Mesenchymal stem cell (in vitro differentiated cells and primary cell): Measurements from ENCODE around the gene TCAF1. TPM values are rescaled to one million over a fixed set of nuclear protein-coding genes. Genes with fewer than 3 reads are reported as not detected.
A peak's percentile ranks its signal among the peaks of the same experiment; 100 is the strongest.

Source experiments
- DNase-seq: peaks from one replicate; pipeline ENCODE4 v3.0.0-alpha.2; 2013
- H2AFZ ChIP-seq: one replicate; pipeline ENCODE4 v1.6.1; 2013; ENCODE audit warnings: low read depth, mild to moderate bottlenecking, control low read depth, inconsistent platforms, low read length, moderate library complexity
- H2AK5ac ChIP-seq: 2 replicates; pipeline ENCODE4 v1.6.1; 2013; ENCODE audit warnings: low read length, moderate library complexity, mild to moderate bottlenecking, inconsistent platforms; ENCODE audit not compliant: severe bottlenecking
- H2BK120ac ChIP-seq: one replicate; pipeline ENCODE4 v1.6.1; 2013; ENCODE audit warnings: low read depth, mild to moderate bottlenecking, inconsistent platforms, low read length, moderate library complexity
- H2BK12ac ChIP-seq, 2 experiments: one replicate each; pipeline ENCODE4 v1.6.1; 2013; ENCODE audit warnings: inconsistent platforms in 2 of 2, low read length in 2 of 2, mild to moderate bottlenecking in 2 of 2, moderate library complexity in 2 of 2, control low read depth in 1 of 2
- H2BK15ac ChIP-seq: one replicate; pipeline ENCODE4 v1.6.1; 2013; ENCODE audit warnings: mild to moderate bottlenecking, low read depth, inconsistent platforms; ENCODE audit not compliant: poor library complexity, severe bottlenecking
- H2BK5ac ChIP-seq: 2 replicates; pipeline ENCODE4 v1.6.1; 2013; ENCODE audit warnings: low read depth, mild to moderate bottlenecking, low read length, control low read depth, inconsistent platforms; ENCODE audit not compliant: poor library complexity, severe bottlenecking
- H3K14ac ChIP-seq, 2 experiments: one replicate each; pipeline ENCODE4 v1.6.1; 2013; ENCODE audit warnings: inconsistent platforms in 2 of 2, low read length in 2 of 2, control low read depth in 1 of 2, mild to moderate bottlenecking in 1 of 2, moderate library complexity in 1 of 2
- H3K18ac ChIP-seq, 2 experiments: one replicate each; pipeline ENCODE4 v1.6.1; 2013; ENCODE audit warnings: inconsistent platforms in 2 of 2, low read length in 2 of 2, control low read depth in 1 of 2, low read depth in 1 of 2, mild to moderate bottlenecking in 1 of 2
- H3K23ac ChIP-seq, 2 experiments: one replicate each; pipeline ENCODE4 v1.6.1; 2013; ENCODE audit warnings: inconsistent platforms in 2 of 2, low read length in 2 of 2, mild to moderate bottlenecking in 2 of 2, moderate library complexity in 2 of 2, control low read depth in 1 of 2
- H3K27ac ChIP-seq: 2 replicates; pipeline ENCODE4 v1.5.1; 2013; ENCODE audit warnings: mild to moderate bottlenecking, moderate library complexity, low read length, control low read depth, inconsistent platforms; ENCODE audit not compliant: poor library complexity, severe bottlenecking
- H3K27me3 ChIP-seq, 2 experiments: 2 replicates each; pipeline versions ENCODE4 v1.6.1 to v1.7.0; 2013; ENCODE audit warnings: low read length in 2 of 2, mild to moderate bottlenecking in 2 of 2, moderate library complexity in 2 of 2, control low read depth in 1 of 2, inconsistent platforms in 1 of 2; ENCODE audit not compliant: control insufficient read depth in 1 of 2, insufficient read depth in 1 of 2
- H3K36me3 ChIP-seq, 2 experiments: 2 replicates each; pipeline versions ENCODE4 v1.6.1 to v1.7.0; 2013; ENCODE audit warnings: low read length in 2 of 2, control low read depth in 1 of 2, inconsistent platforms in 1 of 2, low read depth in 1 of 2, mild to moderate bottlenecking in 1 of 2; ENCODE audit not compliant: insufficient read depth in 2 of 2, control insufficient read depth in 1 of 2
- H3K4ac ChIP-seq, 2 experiments: one replicate each; pipeline ENCODE4 v1.6.1; 2013; ENCODE audit warnings: inconsistent platforms in 2 of 2, low read length in 2 of 2, mild to moderate bottlenecking in 2 of 2, moderate library complexity in 2 of 2, control low read depth in 1 of 2, low read depth in 1 of 2
- H3K4me1 ChIP-seq: 2 replicates; pipeline ENCODE4 v1.6.1; 2013; ENCODE audit warnings: low read depth, low read length, control low read depth; ENCODE audit not compliant: control insufficient read depth, insufficient read depth
- H3K4me2 ChIP-seq: 2 replicates; pipeline ENCODE4 v1.6.1; 2013; ENCODE audit warnings: low read length, mild to moderate bottlenecking, inconsistent platforms; ENCODE audit not compliant: poor library complexity, severe bottlenecking
- H3K4me3 ChIP-seq, 2 experiments: 2 replicates each; pipeline versions ENCODE4 v1.5.1 to v1.7.0; 2013; ENCODE audit warnings: low read length in 2 of 2, mild to moderate bottlenecking in 2 of 2, control low read depth in 1 of 2, low read depth in 1 of 2; ENCODE audit not compliant: insufficient read depth in 1 of 2
- H3K79me1 ChIP-seq: replicated peaks from 2 replicates; pipeline ENCODE4 v1.6.1; 2013; ENCODE audit warnings: mild to moderate bottlenecking, control low read depth, low read length, inconsistent platforms; ENCODE audit not compliant: poor library complexity, severe bottlenecking
- H3K9ac ChIP-seq: 2 replicates; pipeline ENCODE4 v1.7.0; 2013; ENCODE audit warnings: mild to moderate bottlenecking, low read length, moderate library complexity
- H3K9me3 ChIP-seq: 2 replicates; pipeline ENCODE4 v1.7.0; 2013; ENCODE audit warnings: mild to moderate bottlenecking, low read length; ENCODE audit not compliant: control insufficient read depth
- H4K8ac ChIP-seq: one replicate; pipeline ENCODE4 v1.6.1; 2013; ENCODE audit warnings: inconsistent platforms, mild to moderate bottlenecking, low read length, moderate library complexity
- H4K91ac ChIP-seq: one replicate; pipeline ENCODE4 v1.6.1; 2013; ENCODE audit warnings: mild to moderate bottlenecking, low read length, inconsistent platforms
- WGBS: methylation state at CpG from one replicate; pipeline ENCODE4 v1.1.7; 2013; ENCODE audit warnings: mixed read lengths; 5-methylcytosine and 5-hydroxymethylcytosine counted together
- polyA plus RNA-seq, 2 experiments: library from polyadenylated mRNA; stranded (reverse); fragments of 200-250 nt; gene quantifications; one replicate each; pipeline ENCODE4 v1.2.3, GENCODE V29; 2013

The TCAF1 gene, protein sequence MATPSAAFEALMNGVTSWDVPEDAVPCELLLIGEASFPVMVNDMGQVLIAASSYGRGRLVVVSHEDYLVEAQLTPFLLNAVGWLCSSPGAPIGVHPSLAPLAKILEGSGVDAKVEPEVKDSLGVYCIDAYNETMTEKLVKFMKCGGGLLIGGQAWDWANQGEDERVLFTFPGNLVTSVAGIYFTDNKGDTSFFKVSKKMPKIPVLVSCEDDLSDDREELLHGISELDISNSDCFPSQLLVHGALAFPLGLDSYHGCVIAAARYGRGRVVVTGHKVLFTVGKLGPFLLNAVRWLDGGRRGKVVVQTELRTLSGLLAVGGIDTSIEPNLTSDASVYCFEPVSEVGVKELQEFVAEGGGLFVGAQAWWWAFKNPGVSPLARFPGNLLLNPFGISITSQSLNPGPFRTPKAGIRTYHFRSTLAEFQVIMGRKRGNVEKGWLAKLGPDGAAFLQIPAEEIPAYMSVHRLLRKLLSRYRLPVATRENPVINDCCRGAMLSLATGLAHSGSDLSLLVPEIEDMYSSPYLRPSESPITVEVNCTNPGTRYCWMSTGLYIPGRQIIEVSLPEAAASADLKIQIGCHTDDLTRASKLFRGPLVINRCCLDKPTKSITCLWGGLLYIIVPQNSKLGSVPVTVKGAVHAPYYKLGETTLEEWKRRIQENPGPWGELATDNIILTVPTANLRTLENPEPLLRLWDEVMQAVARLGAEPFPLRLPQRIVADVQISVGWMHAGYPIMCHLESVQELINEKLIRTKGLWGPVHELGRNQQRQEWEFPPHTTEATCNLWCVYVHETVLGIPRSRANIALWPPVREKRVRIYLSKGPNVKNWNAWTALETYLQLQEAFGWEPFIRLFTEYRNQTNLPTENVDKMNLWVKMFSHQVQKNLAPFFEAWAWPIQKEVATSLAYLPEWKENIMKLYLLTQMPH
- polyA plus RNA-seq (2013, experiment 1 of 2): 39.5 TPM
- polyA plus RNA-seq (2013, experiment 2 of 2): 38.6 TPM

DNA sequence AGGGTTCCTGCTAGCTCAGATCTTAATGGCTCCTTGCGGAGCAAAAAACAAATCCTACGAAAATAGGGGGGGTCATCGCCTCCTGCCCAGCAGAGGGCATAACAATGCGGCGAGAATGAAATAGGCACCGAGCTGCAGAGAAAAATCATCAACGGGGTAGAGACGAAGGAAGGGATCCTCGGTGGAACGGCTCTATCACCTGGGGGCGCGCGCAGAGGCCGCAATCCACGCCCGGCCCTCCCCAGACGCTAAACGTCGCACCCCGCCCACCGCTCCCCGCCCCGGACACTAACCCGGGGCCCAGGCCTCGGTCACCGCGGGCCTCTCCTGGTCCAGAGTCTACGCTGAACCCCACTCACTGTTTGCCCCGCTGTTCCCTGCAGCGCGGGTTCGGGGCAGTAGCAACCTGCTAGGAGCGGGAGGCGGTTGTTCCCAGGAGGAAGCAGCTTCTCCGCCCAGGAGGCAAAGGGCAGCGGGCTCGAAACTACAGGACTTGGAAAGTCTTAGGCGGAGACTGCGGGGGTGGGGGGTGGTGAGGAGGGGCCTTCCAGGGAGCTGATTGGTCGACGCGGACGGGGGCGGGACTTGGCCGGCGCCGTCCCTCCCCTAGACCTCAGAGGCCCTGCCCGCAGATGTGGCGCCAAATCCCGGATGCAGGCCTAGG lies at the start of gene TCAF1:
TCAF1 (minus strand) TSS at position 509 of the 664 bp plus-strand sequence. CDS start 25,568 bp downstream, outside the sequence.
- H3K9ac ChIP-seq: peak within 1 kb of the TSS; percentile 94
- H3K4ac ChIP-seq: peak within 1 kb of the TSS; percentile 35 to 83
- no peaks in the 10 kb centered on the region for H3K9me3 ChIP-seq
- peak within 1 kb of the TSS; percentile 38 for H2BK120ac ChIP-seq
- DNase-seq: peak; percentile 95
- H2BK15ac ChIP-seq: peak within 1 kb of the TSS; percentile 86
- H3K4me2 ChIP-seq: peak within 1 kb of the TSS; percentile 88
- H3K4me3 ChIP-seq: peak within 1 kb of the TSS; percentile 85 to 96
- under 1% methylated on average over 43 of the region's 50 CpGs for WGBS
- H4K91ac ChIP-seq: peak within 1 kb of the TSS; percentile 97
- H2BK5ac ChIP-seq: peak within 1 kb of the TSS; percentile 87
- peak within 1 kb of the TSS; percentile 99 for H3K27ac ChIP-seq
- no peak within 1 kb of the TSS for H2AK5ac ChIP-seq
- no peaks in the 10 kb centered on the region for H3K36me3 ChIP-seq
- peak within 1 kb of the TSS; percentile 98 for H4K8ac ChIP-seq
- H3K18ac ChIP-seq: peak within 1 kb of the TSS; percentile 88 to 92
- no peaks in the 10 kb centered on the region for H3K27me3 ChIP-seq
- H3K79me1 ChIP-seq: no peaks in the 10 kb centered on the region
- H3K23ac ChIP-seq: peak within 1 kb of the TSS in 1 of 2 experiments; percentile 89
- H2BK12ac ChIP-seq: peak within 1 kb of the TSS in 1 of 2 experiments; percentile 72
- H2AFZ ChIP-seq: peak within 1 kb of the TSS; percentile 49
- H3K14ac ChIP-seq: peak within 1 kb of the TSS; percentile 43 to 72
- peaks cover 5% of the 10 kb centered on the region for H3K4me1 ChIP-seq

DNA sequence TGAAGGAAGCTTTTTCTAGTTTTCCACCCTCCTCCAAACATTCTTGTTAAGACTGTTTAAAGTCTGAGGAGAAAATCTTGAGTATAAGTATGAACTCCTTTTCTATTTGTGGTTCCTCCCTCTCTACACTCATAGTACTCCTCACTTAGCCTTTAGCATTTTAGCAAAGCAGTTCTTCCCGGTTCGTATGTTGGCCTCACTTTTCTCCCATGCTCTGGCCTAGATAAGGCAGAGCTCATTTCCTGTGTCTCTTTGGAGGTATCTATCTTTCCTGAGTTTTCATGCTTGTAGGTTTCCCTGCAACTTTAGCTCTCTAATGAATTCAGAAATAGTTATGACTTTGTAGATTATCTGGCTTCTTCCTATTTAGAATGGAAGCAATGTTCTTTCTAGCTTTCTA lies 46.8 kb upstream of the TCAF1 start:
- H3K27me3 ChIP-seq: no peaks in the 10 kb centered on the region
- no peak overlapping the region for H3K27ac ChIP-seq
- H2BK120ac ChIP-seq: no peak overlapping the region
- H2AFZ ChIP-seq: no peak overlapping the region
- WGBS: 73% methylated on average over 2 of the region's 2 CpGs
- no peak overlapping the region for H2AK5ac ChIP-seq
- H4K91ac ChIP-seq: no peak overlapping the region
- H3K36me3 ChIP-seq: no peaks in the 10 kb centered on the region
- peaks cover 12% of the 10 kb centered on the region for H3K9me3 ChIP-seq
- no peak overlapping the region for H3K4ac ChIP-seq
- no peaks in the 10 kb centered on the region for H3K79me1 ChIP-seq
- no peak overlapping the region for H2BK12ac ChIP-seq
- H3K4me3 ChIP-seq: no peak overlapping the region
- no peak overlapping the region for H3K4me2 ChIP-seq
- H3K14ac ChIP-seq: no peak overlapping the region
- no peak overlapping the region for H4K8ac ChIP-seq
- no peak overlapping the region for H3K23ac ChIP-seq
- DNase-seq: no peak
- no peak overlapping the region for H3K18ac ChIP-seq
- no peak overlapping the region for H2BK5ac ChIP-seq
- H2BK15ac ChIP-seq: no peak overlapping the region
- H3K9ac ChIP-seq: no peak overlapping the region
- no peaks in the 10 kb centered on the region for H3K4me1 ChIP-seq

DNA sequence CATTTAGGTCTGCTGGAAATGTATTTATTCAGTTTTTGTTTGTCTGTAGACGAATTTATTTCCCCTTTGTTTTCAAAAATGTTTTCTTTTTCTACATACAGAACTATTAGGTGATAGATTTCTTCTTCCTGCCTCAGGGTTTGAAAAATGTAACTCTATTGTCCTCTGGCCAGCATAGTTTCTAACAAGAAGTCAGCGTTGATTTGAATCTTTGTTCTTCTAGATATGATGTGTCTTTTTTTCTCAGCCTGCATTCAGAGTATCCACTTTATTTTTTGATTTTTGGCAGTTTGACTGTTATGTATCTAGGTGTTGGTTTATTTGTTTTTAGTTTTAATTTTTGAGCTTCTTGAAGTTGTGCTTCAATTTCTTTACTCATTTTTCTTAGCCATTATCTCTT lies 45.1 kb upstream of the TCAF1 start:
- no peak overlapping the region for H3K4ac ChIP-seq
- H2BK12ac ChIP-seq: no peak overlapping the region
- no peaks in the 10 kb centered on the region for H3K4me1 ChIP-seq
- H3K27ac ChIP-seq: no peak overlapping the region
- 100% methylated on average over 1 of the region's 2 CpGs for WGBS
- no peak overlapping the region for H2BK120ac ChIP-seq
- H3K23ac ChIP-seq: no peak overlapping the region
- H3K9me3 ChIP-seq: peaks cover 12% of the 10 kb centered on the region
- no peak overlapping the region for H4K8ac ChIP-seq
- no peak overlapping the region for H2BK5ac ChIP-seq
- H2AK5ac ChIP-seq: no peak overlapping the region
- no peaks in the 10 kb centered on the region for H3K36me3 ChIP-seq
- no peaks in the 10 kb centered on the region for H3K27me3 ChIP-seq
- no peak overlapping the region for H3K4me3 ChIP-seq
- no peak overlapping the region for H3K9ac ChIP-seq
- no peaks in the 10 kb centered on the region for H3K79me1 ChIP-seq
- H2AFZ ChIP-seq: no peak overlapping the region
- no peak for DNase-seq
- no peak overlapping the region for H2BK15ac ChIP-seq
- H4K91ac ChIP-seq: no peak overlapping the region
- no peak overlapping the region for H3K18ac ChIP-seq
- no peak overlapping the region for H3K4me2 ChIP-seq
- H3K14ac ChIP-seq: no peak overlapping the region
